ENCODE measurements around the gene SLC44A4. TPM values are rescaled to one million over a fixed set of nuclear protein-coding genes. Genes with fewer than 3 reads are reported as not detected.

Gene SLC44A4
- polyA plus RNA-seq, 1 of the 3 experiments (the other 2 are of a cell fraction) = 0.26 TPM

DNA sequence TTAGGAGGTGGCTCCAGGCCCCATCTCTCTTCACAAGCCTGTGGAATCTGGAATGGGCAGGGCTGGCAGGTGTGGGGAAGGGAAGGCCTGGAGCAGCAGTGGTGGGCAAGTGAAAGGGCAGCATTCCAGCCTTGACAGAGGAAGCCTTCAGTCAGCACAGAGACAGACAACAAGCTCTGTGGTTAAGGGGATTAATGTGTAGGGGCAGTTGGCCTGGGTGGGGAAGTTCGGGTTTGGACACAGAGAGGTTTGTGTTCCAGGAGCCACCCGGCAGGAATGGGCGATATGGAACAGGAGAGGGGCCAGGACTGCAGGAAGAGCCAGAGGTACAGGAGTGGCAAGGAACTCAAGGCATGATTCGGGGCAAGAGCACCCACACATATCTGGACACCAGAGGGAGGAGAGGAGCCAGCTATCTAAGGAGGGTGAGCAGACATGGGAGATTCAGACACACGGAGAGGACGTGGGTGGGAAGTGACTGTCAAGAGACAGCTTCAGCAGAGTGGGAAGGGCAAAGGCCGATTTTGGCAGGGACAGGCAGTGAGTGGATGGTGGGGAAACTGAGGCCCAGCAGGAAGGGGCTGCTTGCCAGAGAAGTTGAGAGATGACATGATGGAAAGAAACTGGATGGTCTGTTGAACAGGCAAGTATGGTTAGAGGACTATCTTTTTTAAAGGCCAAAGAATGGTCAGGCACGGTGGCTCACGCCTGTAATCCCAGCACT lies 2.5 kb upstream of the SLC44A4 start:
- Histone ChIP-seq H3K4me1 (ENCODE audit: control insufficient read depth in 1 of 2, insufficient read depth in 2 of 2, low read depth in 1 of 2, low read length in 1 of 2) (no peaks in the 10 kb centered on the region), H3K9me2 (no peaks in the 10 kb centered on the region), H3K27me3 (ENCODE audit: insufficient read depth) (no peaks in the 10 kb centered on the region), H3K79me2 (ENCODE audit: insufficient read depth) (no peaks in the 10 kb centered on the region), H3K4me2 (no peak overlapping the region), H3K27ac (ENCODE audit: low read depth in 2 of 2, low read length in 1 of 2) (no peak overlapping the region), H4K20me1 (ENCODE audit: insufficient read depth) (no peaks in the 10 kb centered on the region), H2AFZ (ENCODE audit: low read depth) (no peak overlapping the region), H3K9ac (no peak overlapping the region), H3K36me3 (replicated peaks in 1 of 2; ENCODE audit: control insufficient read depth in 1 of 2, insufficient read depth in 2 of 2, low read length in 1 of 2) (peaks cover 14 to 50% of the 10 kb centered on the region in 2 experiments), H3K9me3 (no peaks in the 10 kb centered on the region), H3F3A (replicated peaks; ENCODE audit: insufficient read depth) (peaks cover 5% of the 10 kb centered on the region), H3K4me3 (ENCODE audit: low read depth in 2 of 2, low read length in 1 of 2) (no peak overlapping the region)
- no peak for DNase-seq
- WGBS (ENCODE audit: low lambda C conversion rate) = over 99% methylated on average over 9 of the region's 9 CpGs
- ChIA-PET POLR2A (no interaction called here), CTCF (interaction anchor here (1.6 kb wide), 1 partner anchor 8 kb away, joined by 7 read pairs; no protein-coding TSS in a partner anchor)
- TF ChIP-seq RXRA (IDR thresholded peaks at IDR 0.05; ENCODE audit: borderline replicate concordance, low read depth) (no peak), CHD2 (IDR thresholded peaks at IDR 0.05; ENCODE audit: low read length, partially characterized antibody) (no peak), SMC3 (IDR thresholded peaks at IDR 0.05; ENCODE audit: low read depth, low read length) (no peak), FOXM1 (IDR thresholded peaks at IDR 0.05; ENCODE audit: low read depth) (no peak), GATA2 (CRISPR knock-in tag; IDR thresholded peaks at IDR 0.05) (no peak), RCOR1 (IDR thresholded peaks at IDR 0.05; ENCODE audit: low read length) (no peak)
- TF ChIP-seq, protein P1, sequence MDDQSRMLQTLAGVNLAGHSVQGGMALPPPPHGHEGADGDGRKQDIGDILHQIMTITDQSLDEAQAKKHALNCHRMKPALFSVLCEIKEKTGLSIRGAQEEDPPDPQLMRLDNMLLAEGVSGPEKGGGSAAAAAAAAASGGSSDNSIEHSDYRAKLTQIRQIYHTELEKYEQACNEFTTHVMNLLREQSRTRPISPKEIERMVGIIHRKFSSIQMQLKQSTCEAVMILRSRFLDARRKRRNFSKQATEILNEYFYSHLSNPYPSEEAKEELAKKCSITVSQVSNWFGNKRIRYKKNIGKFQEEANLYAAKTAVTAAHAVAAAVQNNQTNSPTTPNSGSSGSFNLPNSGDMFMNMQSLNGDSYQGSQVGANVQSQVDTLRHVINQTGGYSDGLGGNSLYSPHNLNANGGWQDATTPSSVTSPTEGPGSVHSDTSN (IDR thresholded peaks at IDR 0.05) = no peak
- TF ChIP-seq, protein P2, sequence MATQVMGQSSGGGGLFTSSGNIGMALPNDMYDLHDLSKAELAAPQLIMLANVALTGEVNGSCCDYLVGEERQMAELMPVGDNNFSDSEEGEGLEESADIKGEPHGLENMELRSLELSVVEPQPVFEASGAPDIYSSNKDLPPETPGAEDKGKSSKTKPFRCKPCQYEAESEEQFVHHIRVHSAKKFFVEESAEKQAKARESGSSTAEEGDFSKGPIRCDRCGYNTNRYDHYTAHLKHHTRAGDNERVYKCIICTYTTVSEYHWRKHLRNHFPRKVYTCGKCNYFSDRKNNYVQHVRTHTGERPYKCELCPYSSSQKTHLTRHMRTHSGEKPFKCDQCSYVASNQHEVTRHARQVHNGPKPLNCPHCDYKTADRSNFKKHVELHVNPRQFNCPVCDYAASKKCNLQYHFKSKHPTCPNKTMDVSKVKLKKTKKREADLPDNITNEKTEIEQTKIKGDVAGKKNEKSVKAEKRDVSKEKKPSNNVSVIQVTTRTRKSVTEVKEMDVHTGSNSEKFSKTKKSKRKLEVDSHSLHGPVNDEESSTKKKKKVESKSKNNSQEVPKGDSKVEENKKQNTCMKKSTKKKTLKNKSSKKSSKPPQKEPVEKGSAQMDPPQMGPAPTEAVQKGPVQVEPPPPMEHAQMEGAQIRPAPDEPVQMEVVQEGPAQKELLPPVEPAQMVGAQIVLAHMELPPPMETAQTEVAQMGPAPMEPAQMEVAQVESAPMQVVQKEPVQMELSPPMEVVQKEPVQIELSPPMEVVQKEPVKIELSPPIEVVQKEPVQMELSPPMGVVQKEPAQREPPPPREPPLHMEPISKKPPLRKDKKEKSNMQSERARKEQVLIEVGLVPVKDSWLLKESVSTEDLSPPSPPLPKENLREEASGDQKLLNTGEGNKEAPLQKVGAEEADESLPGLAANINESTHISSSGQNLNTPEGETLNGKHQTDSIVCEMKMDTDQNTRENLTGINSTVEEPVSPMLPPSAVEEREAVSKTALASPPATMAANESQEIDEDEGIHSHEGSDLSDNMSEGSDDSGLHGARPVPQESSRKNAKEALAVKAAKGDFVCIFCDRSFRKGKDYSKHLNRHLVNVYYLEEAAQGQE (IDR thresholded peaks at IDR 0.05; ENCODE audit: low read depth, low read length) = no peak
- TF ChIP-seq, protein P3, sequence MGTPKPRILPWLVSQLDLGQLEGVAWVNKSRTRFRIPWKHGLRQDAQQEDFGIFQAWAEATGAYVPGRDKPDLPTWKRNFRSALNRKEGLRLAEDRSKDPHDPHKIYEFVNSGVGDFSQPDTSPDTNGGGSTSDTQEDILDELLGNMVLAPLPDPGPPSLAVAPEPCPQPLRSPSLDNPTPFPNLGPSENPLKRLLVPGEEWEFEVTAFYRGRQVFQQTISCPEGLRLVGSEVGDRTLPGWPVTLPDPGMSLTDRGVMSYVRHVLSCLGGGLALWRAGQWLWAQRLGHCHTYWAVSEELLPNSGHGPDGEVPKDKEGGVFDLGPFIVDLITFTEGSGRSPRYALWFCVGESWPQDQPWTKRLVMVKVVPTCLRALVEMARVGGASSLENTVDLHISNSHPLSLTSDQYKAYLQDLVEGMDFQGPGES (IDR thresholded peaks at IDR 0.05; ENCODE audit: low read depth, low read length) = no peak

DNA sequence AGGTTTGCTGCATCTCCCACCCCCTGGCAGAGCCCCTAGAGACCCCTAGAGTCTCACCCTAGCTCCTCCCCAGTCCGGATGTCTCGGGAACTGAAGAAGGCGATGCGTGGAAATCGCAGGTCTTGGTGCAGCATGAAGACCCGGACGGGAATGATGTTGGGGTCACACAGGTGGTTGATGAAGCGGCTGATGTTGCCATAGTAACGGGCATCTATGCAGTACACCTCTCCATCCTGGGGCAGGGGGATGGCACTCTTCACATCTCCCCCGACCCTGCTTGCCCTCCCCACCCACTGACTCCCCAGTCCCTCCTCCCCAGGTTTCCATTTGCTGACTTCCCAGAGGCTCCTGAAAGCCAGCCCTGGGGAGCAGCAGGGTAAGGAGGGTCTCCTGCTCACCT lies 1.8 kb upstream of the SLC44A4 start:
- CTCF ChIA-PET = interaction anchor here (1.1 to 1.6 kb wide), 2 partner anchors 9 to 17 kb away, joined by 5 to 7 read pairs; no protein-coding TSS in a partner anchor
- peaks cover 7 to 46% of the 10 kb centered on the region in 2 experiments for H3K36me3 ChIP-seq (replicated peaks in 1 of 2; ENCODE audit: control insufficient read depth in 1 of 2, insufficient read depth in 2 of 2, low read length in 1 of 2)
- no peaks in the 10 kb centered on the region for H4K20me1 ChIP-seq (ENCODE audit: insufficient read depth)
- no peaks in the 10 kb centered on the region for H3K79me2 ChIP-seq (ENCODE audit: insufficient read depth)
- H3K4me1 ChIP-seq (ENCODE audit: control insufficient read depth in 1 of 2, insufficient read depth in 2 of 2, low read depth in 1 of 2, low read length in 1 of 2) = no peaks in the 10 kb centered on the region
- POLR2A ChIA-PET = no interaction called here
- H3K9me3 ChIP-seq = no peaks in the 10 kb centered on the region
- no peak overlapping the region for H3K9ac ChIP-seq
- WGBS (ENCODE audit: low lambda C conversion rate) = 92% methylated on average over 10 of the region's 10 CpGs
- H3F3A ChIP-seq (replicated peaks; ENCODE audit: insufficient read depth) = peaks cover 5% of the 10 kb centered on the region
- no peaks in the 10 kb centered on the region for H3K9me2 ChIP-seq
- H2AFZ ChIP-seq (ENCODE audit: low read depth) = no peak overlapping the region
- no peak for DNase-seq
- no peak overlapping the region for H3K4me2 ChIP-seq
- no peak overlapping the region for H3K27ac ChIP-seq (ENCODE audit: low read depth in 2 of 2, low read length in 1 of 2)
- H3K27me3 ChIP-seq (ENCODE audit: insufficient read depth) = no peaks in the 10 kb centered on the region
- no peak overlapping the region for H3K4me3 ChIP-seq (ENCODE audit: low read depth in 2 of 2, low read length in 1 of 2)
- TF ChIP-seq SIN3A (IDR thresholded peaks at IDR 0.05; ENCODE audit: borderline replicate concordance, low read depth, low read length) (no peak), SMC3 (IDR thresholded peaks at IDR 0.05; ENCODE audit: low read depth, low read length) (no peak), TAF1 (IDR thresholded peaks at IDR 0.05; ENCODE audit: borderline replicate concordance, low read depth, low read length) (no peak), YY1 (IDR thresholded peaks at IDR 0.05; ENCODE audit: low read depth) (no peak), GATA2 (CRISPR knock-in tag; IDR thresholded peaks at IDR 0.05) (no peak), FOXM1 (IDR thresholded peaks at IDR 0.05; ENCODE audit: low read depth) (no peak), MXI1 (IDR thresholded peaks at IDR 0.05; ENCODE audit: low read depth, low read length) (no peak), CHD2 (IDR thresholded peaks at IDR 0.05; ENCODE audit: low read length, partially characterized antibody) (no peak), MEF2A (IDR thresholded peaks at IDR 0.05; ENCODE audit: borderline replicate concordance, low read depth) (no peak), POLR2AphosphoS5 (IDR thresholded peaks at IDR 0.05; ENCODE audit: low read depth, low read length) (no peak), GABPA (IDR thresholded peaks at IDR 0.05; ENCODE audit: low read depth) (no peak)
- TF ChIP-seq, protein P4, sequence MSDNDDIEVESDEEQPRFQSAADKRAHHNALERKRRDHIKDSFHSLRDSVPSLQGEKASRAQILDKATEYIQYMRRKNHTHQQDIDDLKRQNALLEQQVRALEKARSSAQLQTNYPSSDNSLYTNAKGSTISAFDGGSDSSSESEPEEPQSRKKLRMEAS (IDR thresholded peaks at IDR 0.05; ENCODE audit: low read depth) = no peak
- TF ChIP-seq, protein P3 (IDR thresholded peaks at IDR 0.05; ENCODE audit: low read depth, low read length) = no peak
- TF ChIP-seq, protein P5, sequence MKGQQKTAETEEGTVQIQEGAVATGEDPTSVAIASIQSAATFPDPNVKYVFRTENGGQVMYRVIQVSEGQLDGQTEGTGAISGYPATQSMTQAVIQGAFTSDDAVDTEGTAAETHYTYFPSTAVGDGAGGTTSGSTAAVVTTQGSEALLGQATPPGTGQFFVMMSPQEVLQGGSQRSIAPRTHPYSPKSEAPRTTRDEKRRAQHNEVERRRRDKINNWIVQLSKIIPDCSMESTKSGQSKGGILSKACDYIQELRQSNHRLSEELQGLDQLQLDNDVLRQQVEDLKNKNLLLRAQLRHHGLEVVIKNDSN (IDR thresholded peaks at IDR 0.05; ENCODE audit: borderline replicate concordance, low read depth) = no peak
